ENCODE results near the gene PSMG3.
"Not testable (repeated sequence)": the region's sequence is repeated elsewhere in the genome, so short reads cannot be mapped to it uniquely, and the experiment has no call there.

PSMG3 gene

GRCh38 chr7:1531263-1531978, 38.4 kb downstream of the PSMG3 start:
- DNase-seq, result peak; percentile 59

GRCh38 chr7:1530946-1531262, 38.9 kb downstream of the PSMG3 start:
- DNase-seq, result no peak

- DNase-seq, result no peak
Observed at GRCh38 chr7:1529383-1530116, 40.3 kb downstream of the PSMG3 start.

GRCh38 chr7:1526271-1526754, 43.5 kb downstream of the PSMG3 start:
- DNase-seq, result no peak

GRCh38 chr7:1525409-1525808, 44.4 kb downstream of the PSMG3 start:
- DNase-seq, result no peak

GRCh38 chr7:1523844-1524243, 46.0 kb downstream of the PSMG3 start:
- no peak for DNase-seq

- no peak for DNase-seq
Observed at GRCh38 chr7:1523208-1523607, 46.6 kb downstream of the PSMG3 start.

- DNase-seq, result no peak
Observed at GRCh38 chr7:1521456-1521855, 48.4 kb downstream of the PSMG3 start.

GRCh38 chr7:1520539-1521234, 49.1 kb downstream of the PSMG3 start:
- DNase-seq, result no peak

GRCh38 chr7:1519322-1519922, 50.4 kb downstream of the PSMG3 start:
- DNase-seq, result not testable (repeated sequence)

All from CD4-positive, alpha-beta T cell treated with Interleukin-17A for 1 hour (primary cell).